ENCODE data around the gene DNAH10.

DNAH10 gene

GRCh38 chr12:123754041-123754772, 7.9 kb upstream of the DNAH10 start:
- in situ Hi-C loops (cut with HindIII; ENCODE audit: low pct_unique_long_range_greater_than_20kb, low sequenced_read_pairs): no loop called here
- peak in 1 of 2 experiments; percentile 9 for DNase-seq (ENCODE audit: low read depth in 1 of 2, low spot score in 1 of 2)
- TF ChIP-seq JUND (IDR thresholded peaks at IDR 0.05; ENCODE audit: low read depth): no peak

GRCh38 chr12:123757561-123757960, 4.5 kb upstream of the DNAH10 start:
- DNase-seq (ENCODE audit: low read depth in 1 of 2, low spot score in 1 of 2): no peak
- in situ Hi-C loops (cut with HindIII; ENCODE audit: low pct_unique_long_range_greater_than_20kb, low sequenced_read_pairs): no loop called here
- no peak for TF ChIP-seq JUND (IDR thresholded peaks at IDR 0.05; ENCODE audit: low read depth)

- in situ Hi-C loops (cut with HindIII; ENCODE audit: low pct_unique_long_range_greater_than_20kb, low sequenced_read_pairs): no loop called here
- no peak for DNase-seq (ENCODE audit: low read depth in 1 of 2, low spot score in 1 of 2)
- no peak for TF ChIP-seq JUND (IDR thresholded peaks at IDR 0.05; ENCODE audit: low read depth)
These were observed 1.7 kb upstream of the DNAH10 start for GRCh38 chr12:123760267-123760938.

GRCh38 chr12:123762715-123763052, 583 bp downstream of the DNAH10 start:
- DNase-seq (ENCODE audit: low read depth in 1 of 2, low spot score in 1 of 2): no peak
- no peak for TF ChIP-seq JUND (IDR thresholded peaks at IDR 0.05; ENCODE audit: low read depth)
- in situ Hi-C loops (cut with HindIII; ENCODE audit: low pct_unique_long_range_greater_than_20kb, low sequenced_read_pairs): no loop called here

- DNase-seq (ENCODE audit: low read depth in 1 of 2, low spot score in 1 of 2): no peak
- no peak for TF ChIP-seq JUND (IDR thresholded peaks at IDR 0.05; ENCODE audit: low read depth)
- in situ Hi-C loops (cut with HindIII; ENCODE audit: low pct_unique_long_range_greater_than_20kb, low sequenced_read_pairs): no loop called here
These were observed 992 bp downstream of the DNAH10 start for GRCh38 chr12:123763093-123763492.

- DNase-seq (ENCODE audit: low read depth in 1 of 2, low spot score in 1 of 2): no peak
- TF ChIP-seq JUND (IDR thresholded peaks at IDR 0.05; ENCODE audit: low read depth): no peak
- in situ Hi-C loops (cut with HindIII; ENCODE audit: low pct_unique_long_range_greater_than_20kb, low sequenced_read_pairs): no loop called here
These were observed 2.0 kb downstream of the DNAH10 start for GRCh38 chr12:123764109-123764508.

GRCh38 chr12:123765504-123766035, 3.5 kb downstream of the DNAH10 start:
- no peak for TF ChIP-seq JUND (IDR thresholded peaks at IDR 0.05; ENCODE audit: low read depth)
- no peak for DNase-seq (ENCODE audit: low read depth in 1 of 2, low spot score in 1 of 2)
- in situ Hi-C loops (cut with HindIII; ENCODE audit: low pct_unique_long_range_greater_than_20kb, low sequenced_read_pairs): no loop called here

GRCh38 chr12:123767613-123768012, 5.5 kb downstream of the DNAH10 start:
- in situ Hi-C loops (cut with HindIII; ENCODE audit: low pct_unique_long_range_greater_than_20kb, low sequenced_read_pairs): no loop called here
- no peak for DNase-seq (ENCODE audit: low read depth in 1 of 2, low spot score in 1 of 2)
- no peak for TF ChIP-seq JUND (IDR thresholded peaks at IDR 0.05; ENCODE audit: low read depth)

GRCh38 chr12:123771261-123771660, 9.2 kb downstream of the DNAH10 start:
- no peak for TF ChIP-seq JUND (IDR thresholded peaks at IDR 0.05; ENCODE audit: low read depth)
- no peak for DNase-seq (ENCODE audit: low read depth in 1 of 2, low spot score in 1 of 2)
- in situ Hi-C loops (cut with HindIII; ENCODE audit: low pct_unique_long_range_greater_than_20kb, low sequenced_read_pairs): no loop called here

GRCh38 chr12:123772074-123772473, 10.0 kb downstream of the DNAH10 start:
- in situ Hi-C loops (cut with HindIII; ENCODE audit: low pct_unique_long_range_greater_than_20kb, low sequenced_read_pairs): no loop called here
- TF ChIP-seq JUND (IDR thresholded peaks at IDR 0.05; ENCODE audit: low read depth): no peak
- peak in 1 of 2 experiments; percentile 34 for DNase-seq (ENCODE audit: low read depth in 1 of 2, low spot score in 1 of 2)

- in situ Hi-C loops (cut with HindIII; ENCODE audit: low pct_unique_long_range_greater_than_20kb, low sequenced_read_pairs): no loop called here
- DNase-seq (ENCODE audit: low read depth in 1 of 2, low spot score in 1 of 2): no peak
- TF ChIP-seq JUND (IDR thresholded peaks at IDR 0.05; ENCODE audit: low read depth): no peak
These were observed 11.3 kb downstream of the DNAH10 start for GRCh38 chr12:123773375-123773774.

- DNase-seq (ENCODE audit: low read depth in 1 of 2, low spot score in 1 of 2): no peak
- in situ Hi-C loops (cut with HindIII; ENCODE audit: low pct_unique_long_range_greater_than_20kb, low sequenced_read_pairs): no loop called here
- TF ChIP-seq JUND (IDR thresholded peaks at IDR 0.05; ENCODE audit: low read depth): no peak
These were observed 17.4 kb downstream of the DNAH10 start for GRCh38 chr12:123779551-123779950.

GRCh38 chr12:123782997-123783792, 21.1 kb downstream of the DNAH10 start:
- DNase-seq (ENCODE audit: low read depth in 1 of 2, low spot score in 1 of 2): no peak
- no peak for TF ChIP-seq JUND (IDR thresholded peaks at IDR 0.05; ENCODE audit: low read depth)
- in situ Hi-C loops (cut with HindIII; ENCODE audit: low pct_unique_long_range_greater_than_20kb, low sequenced_read_pairs): no loop called here
